KMS-11 (cell line): ENCODE data around the gene ANTKMT.
A peak's percentile ranks its signal among the peaks of the same experiment; 100 is the strongest.

Experiments
- H2AFZ ChIP-seq: fragments of 200-600 bp; sonication (generic); 2 replicates; pipeline ENCODE4 v1.6.1; 2016; ENCODE audit warnings: antibody characterized with exemption, mixed run types, low read depth
- H3K27ac ChIP-seq: fragments of 200-600 bp; sonication (generic); 2 replicates; pipeline ENCODE4 v1.6.1; 2016; ENCODE audit warnings: mild to moderate bottlenecking, mixed run types
- H3K27me3 ChIP-seq: fragments of 200-600 bp; sonication (generic); 2 replicates; pipeline ENCODE4 v1.6.1; 2017; ENCODE audit warnings: mild to moderate bottlenecking, low read depth, mixed run types, moderate library complexity; ENCODE audit not compliant: insufficient read depth
- H3K36me3 ChIP-seq: fragments of 200-600 bp; sonication (generic); 2 replicates; pipeline ENCODE4 v1.6.1; 2017; ENCODE audit warnings: mild to moderate bottlenecking, mixed run types; ENCODE audit not compliant: insufficient read depth
- H3K4me1 ChIP-seq: fragments of 200-600 bp; sonication (generic); 2 replicates; pipeline ENCODE4 v1.6.1; 2016; ENCODE audit warnings: mild to moderate bottlenecking, low read depth, mixed run types; ENCODE audit not compliant: poor library complexity, severe bottlenecking
- H3K4me2 ChIP-seq: fragments of 200-600 bp; sonication (generic); 2 replicates; pipeline ENCODE4 v1.7.0; 2016; ENCODE audit warnings: mild to moderate bottlenecking, mixed run types
- H3K4me3 ChIP-seq: fragments of 200-600 bp; sonication (generic); IDR thresholded peaks from 2 replicates; pipeline ENCODE4 v1.6.1; 2017; ENCODE audit warnings: low read depth, low read length, mixed read lengths; ENCODE audit not compliant: insufficient read depth
- H3K79me2 ChIP-seq: fragments of 200-600 bp; sonication (generic); 2 replicates; pipeline ENCODE4 v1.6.1; 2016; ENCODE audit warnings: low read depth, mixed run types; ENCODE audit not compliant: insufficient read depth
- H3K9ac ChIP-seq: fragments of 200-600 bp; sonication (generic); 2 replicates; pipeline ENCODE4 v1.6.1; 2016; ENCODE audit warnings: mild to moderate bottlenecking, mixed run types
- H4K20me1 ChIP-seq: fragments of 200-600 bp; sonication (generic); 2 replicates; pipeline ENCODE4 v1.6.1; 2016; ENCODE audit warnings: mild to moderate bottlenecking, mixed run types; ENCODE audit not compliant: insufficient read depth
- CTCF ChIP-seq: fragments of 200-600 bp; sonication (generic); conservative IDR thresholded peaks from 2 replicates; pipeline ENCODE4 v1.6.1; 2017; ENCODE audit warnings: low read depth, mild to moderate bottlenecking, antibody characterized with exemption, low read length, moderate library complexity, mixed read lengths

The ANTKMT gene

GRCh38 chr16:745739-746138 lies 24.8 kb downstream of the ANTKMT start:
- no peak overlapping the region for H3K9ac ChIP-seq
- H3K4me2 ChIP-seq, result no peak overlapping the region
- H3K79me2 ChIP-seq, result no peaks in the 10 kb centered on the region
- H3K36me3 ChIP-seq, result no peaks in the 10 kb centered on the region
- no peak overlapping the region for H2AFZ ChIP-seq
- TF ChIP-seq CTCF, result peak; percentile 42; the same call in 1 of the 2 replicates
- H4K20me1 ChIP-seq, result no peaks in the 10 kb centered on the region
- no peak overlapping the region for H3K27ac ChIP-seq
- H3K4me1 ChIP-seq, result peaks cover 4% of the 10 kb centered on the region
- H3K27me3 ChIP-seq, result peaks cover 90% of the 10 kb centered on the region
- H3K4me3 ChIP-seq, result no peak overlapping the region

GRCh38 chr16:746637-747036 lies 25.7 kb downstream of the ANTKMT start:
- no peak overlapping the region for H3K9ac ChIP-seq
- peaks cover 96% of the 10 kb centered on the region for H3K27me3 ChIP-seq
- TF ChIP-seq CTCF, result no peak
- no peak overlapping the region for H3K4me3 ChIP-seq
- no peak overlapping the region for H3K27ac ChIP-seq
- no peak overlapping the region for H3K4me2 ChIP-seq
- H4K20me1 ChIP-seq, result no peaks in the 10 kb centered on the region
- no peaks in the 10 kb centered on the region for H3K79me2 ChIP-seq
- no peak overlapping the region for H2AFZ ChIP-seq
- H3K36me3 ChIP-seq, result no peaks in the 10 kb centered on the region
- no peaks in the 10 kb centered on the region for H3K4me1 ChIP-seq

GRCh38 chr16:747978-748746 lies 27.2 kb downstream of the ANTKMT start:
- H3K4me1 ChIP-seq, result no peaks in the 10 kb centered on the region
- H3K36me3 ChIP-seq, result no peaks in the 10 kb centered on the region
- H3K4me3 ChIP-seq, result no peak overlapping the region
- H4K20me1 ChIP-seq, result no peaks in the 10 kb centered on the region
- no peak overlapping the region for H3K27ac ChIP-seq
- no peak overlapping the region for H3K4me2 ChIP-seq
- no peak for TF ChIP-seq CTCF
- H3K27me3 ChIP-seq, result peaks cover 97% of the 10 kb centered on the region
- H3K79me2 ChIP-seq, result no peaks in the 10 kb centered on the region
- no peak overlapping the region for H3K9ac ChIP-seq
- H2AFZ ChIP-seq, result no peak overlapping the region

DNA sequence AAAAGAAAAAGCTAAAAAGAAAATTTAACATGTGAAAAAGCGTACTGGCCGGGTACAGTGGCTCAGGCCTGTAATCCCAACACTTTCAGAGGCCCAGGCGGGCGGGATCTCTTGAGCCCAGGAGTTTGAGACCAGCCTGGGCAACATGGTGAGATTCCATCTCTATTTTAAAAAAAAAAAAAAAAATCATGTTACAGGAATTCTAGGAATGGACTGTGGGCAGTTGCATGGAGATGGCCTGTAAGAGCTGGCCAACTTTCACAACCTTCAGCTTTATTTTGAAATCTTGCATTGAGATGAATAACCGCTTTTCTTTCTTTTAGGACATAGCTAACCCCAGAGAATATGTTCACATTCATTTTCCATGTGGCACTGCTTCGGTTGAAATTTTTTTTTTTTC lies 28.1 kb downstream of the ANTKMT start:
- Histone ChIP-seq H3K4me1 (no peaks in the 10 kb centered on the region), H3K4me2 (no peak overlapping the region), H3K4me3 (no peak overlapping the region), H3K79me2 (no peaks in the 10 kb centered on the region), H4K20me1 (no peaks in the 10 kb centered on the region), H3K36me3 (no peaks in the 10 kb centered on the region), H3K9ac (no peak overlapping the region), H3K27ac (no peak overlapping the region), H3K27me3 (peaks cover 97% of the 10 kb centered on the region), H2AFZ (no peak overlapping the region)
- TF ChIP-seq CTCF, result no peak
